ACC112 (cell line): Measurements from ENCODE around the gene MRPL50.

Source experiments
- H2AFZ ChIP-seq: fragments of 200-600 bp; sonication (generic); one replicate; pipeline ENCODE4 v1.6.0; 2017; ENCODE audit warnings: antibody characterized with exemption, low read length; ENCODE audit not compliant: unreplicated experiment
- H3K27ac ChIP-seq: fragments of 200-600 bp; sonication (generic); 2 replicates; pipeline ENCODE4 v1.5.1; 2014; ENCODE audit warnings: low read depth, mild to moderate bottlenecking, antibody characterized with exemption, low read length, moderate library complexity
- H3K27me3 ChIP-seq: fragments of 200-600 bp; sonication (generic); 2 replicates; pipeline ENCODE4 v1.6.1; 2014; ENCODE audit warnings: mild to moderate bottlenecking, antibody characterized with exemption, low read length, moderate library complexity, mixed read lengths; ENCODE audit not compliant: insufficient read depth
- H3K36me3 ChIP-seq: fragments of 200-600 bp; sonication (generic); 2 replicates; pipeline ENCODE4 v1.6.1; 2016; ENCODE audit warnings: mild to moderate bottlenecking, antibody characterized with exemption, low read length, moderate library complexity, mixed read lengths; ENCODE audit not compliant: insufficient read depth
- H3K4me1 ChIP-seq: fragments of 200-600 bp; sonication (generic); one replicate; pipeline ENCODE4 v1.6.1; 2016; ENCODE audit warnings: low read length, mixed read lengths; ENCODE audit not compliant: insufficient read depth, unreplicated experiment, control insufficient read depth
- H3K4me3 ChIP-seq: fragments of 200-600 bp; sonication (generic); 2 replicates; pipeline ENCODE4 v1.5.1; 2014; ENCODE audit warnings: mild to moderate bottlenecking, low read depth, low read length
- H3K79me2 ChIP-seq: fragments of 200-600 bp; sonication (generic); one replicate; pipeline ENCODE4 v1.6.0; 2016; ENCODE audit warnings: low read length; ENCODE audit not compliant: control insufficient read depth, unreplicated experiment, insufficient read depth

MRPL50 gene

DNA sequence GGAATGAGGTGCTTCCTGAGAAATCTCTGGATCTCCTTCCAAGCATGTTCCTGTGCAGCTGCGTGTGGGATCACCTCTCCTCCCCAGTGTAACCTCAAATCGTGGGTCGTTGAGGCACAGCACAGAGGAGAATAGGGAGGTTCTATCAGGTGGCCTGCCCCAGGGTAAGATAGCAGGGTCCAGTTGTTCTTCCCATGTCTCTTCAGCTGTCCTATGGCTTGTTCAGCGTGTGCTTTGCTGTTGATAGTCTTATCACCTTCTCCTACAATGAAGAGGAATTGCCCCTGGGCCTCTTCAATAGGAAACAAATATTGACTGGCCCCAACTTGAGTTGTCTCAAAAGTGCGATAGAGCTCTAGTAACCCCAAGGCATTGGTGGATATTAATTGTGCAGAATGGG, 36.0 kb downstream of the MRPL50 start:
- H3K36me3 ChIP-seq, result no peaks in the 10 kb centered on the region
- H3K4me1 ChIP-seq, result no peaks in the 10 kb centered on the region
- no peaks in the 10 kb centered on the region for H3K79me2 ChIP-seq
- no peak overlapping the region for H3K4me3 ChIP-seq
- no peak overlapping the region for H2AFZ ChIP-seq
- no peak overlapping the region for H3K27ac ChIP-seq
- H3K27me3 ChIP-seq, result no peaks in the 10 kb centered on the region

GRCh38 chr9:101360647-101361046, 37.8 kb downstream of the MRPL50 start:
- H3K36me3 ChIP-seq, result no peaks in the 10 kb centered on the region
- no peaks in the 10 kb centered on the region for H3K4me1 ChIP-seq
- no peak overlapping the region for H2AFZ ChIP-seq
- no peak overlapping the region for H3K4me3 ChIP-seq
- H3K27ac ChIP-seq, result no peak overlapping the region
- no peaks in the 10 kb centered on the region for H3K27me3 ChIP-seq
- no peaks in the 10 kb centered on the region for H3K79me2 ChIP-seq

DNA sequence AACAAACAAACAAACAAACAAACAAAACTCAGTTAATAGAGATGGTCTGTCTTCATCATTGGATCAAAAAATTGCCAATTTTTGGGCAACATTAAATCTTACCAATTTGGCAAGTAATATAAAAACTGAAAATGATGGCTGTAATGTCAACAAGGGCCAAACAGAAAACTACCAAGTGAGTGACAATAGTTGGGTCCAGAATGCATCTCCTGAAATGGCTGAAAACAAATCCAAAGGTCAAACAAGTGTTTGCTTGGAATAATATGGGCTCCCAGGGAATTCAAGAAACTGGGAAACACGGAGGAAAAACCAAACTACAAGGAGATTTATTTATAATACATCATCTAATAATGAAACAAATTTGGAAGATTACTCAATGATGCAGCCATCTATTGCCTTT, 38.7 kb downstream of the MRPL50 start:
- H3K36me3 ChIP-seq, result no peaks in the 10 kb centered on the region
- H2AFZ ChIP-seq, result no peak overlapping the region
- no peaks in the 10 kb centered on the region for H3K4me1 ChIP-seq
- H3K27me3 ChIP-seq, result no peaks in the 10 kb centered on the region
- no peaks in the 10 kb centered on the region for H3K79me2 ChIP-seq
- H3K4me3 ChIP-seq, result no peak overlapping the region
- H3K27ac ChIP-seq, result no peak overlapping the region

- no peak overlapping the region for H2AFZ ChIP-seq
Measured at GRCh38 chr9:101356619-101357018, 41.8 kb downstream of the MRPL50 start.

DNA sequence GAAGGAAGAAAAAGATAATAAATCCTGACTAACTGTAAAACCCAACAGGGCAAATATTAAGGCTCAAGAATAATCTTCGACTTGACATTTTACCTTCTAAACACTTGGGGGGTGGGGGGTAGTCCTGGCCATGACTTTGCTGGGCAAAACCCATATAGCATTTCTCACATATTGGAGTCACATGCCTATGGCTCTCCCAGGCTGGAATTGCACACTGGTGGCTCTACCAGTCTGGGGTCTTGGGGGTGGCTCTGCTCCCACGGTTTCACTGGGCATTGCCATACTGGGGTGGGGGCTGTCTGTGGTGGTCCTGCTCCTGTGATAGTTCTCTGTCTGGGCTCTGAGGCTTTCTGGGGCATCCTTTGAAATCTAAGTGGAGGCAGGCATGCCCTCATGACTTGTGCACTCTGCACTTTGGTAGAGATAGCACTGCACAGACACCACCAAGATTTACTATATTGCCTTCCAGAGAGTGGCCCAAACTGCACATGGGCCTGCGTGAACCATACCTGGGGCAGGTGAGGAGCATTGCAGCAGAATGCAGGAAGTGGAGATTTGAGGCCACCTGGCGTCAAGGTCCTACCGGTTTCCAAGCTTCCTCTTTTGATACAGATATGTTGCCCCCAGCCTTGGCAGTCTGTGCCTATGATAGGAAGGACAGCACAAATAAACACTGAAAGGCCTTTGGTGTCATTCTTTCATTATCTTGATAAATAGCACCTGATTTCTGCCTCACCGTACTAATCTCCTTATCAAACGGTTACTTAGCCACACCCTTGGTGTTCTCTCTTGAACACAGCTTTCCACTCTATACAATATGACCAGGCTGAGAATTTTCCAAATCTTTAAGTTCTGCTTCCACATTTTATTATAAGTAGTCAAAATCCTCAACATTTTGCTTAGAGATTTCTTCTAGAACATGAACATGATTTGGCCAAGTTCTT, 43.4 kb downstream of the MRPL50 start:
- Histone ChIP-seq H3K27ac (no peak overlapping the region), H3K4me1 (no peaks in the 10 kb centered on the region), H3K36me3 (no peaks in the 10 kb centered on the region), H3K79me2 (no peaks in the 10 kb centered on the region), H3K27me3 (peaks cover 4% of the 10 kb centered on the region; the same call in 1 of the 2 replicates), H3K4me3 (no peak overlapping the region), H2AFZ (no peak overlapping the region)

More at GRCh38 chr9:101356619-101357018, 41.8 kb downstream of the MRPL50 start:
- Histone ChIP-seq H3K79me2 (no peaks in the 10 kb centered on the region), H3K4me3 (no peak overlapping the region), H3K27ac (no peak overlapping the region), H3K27me3 (no peaks in the 10 kb centered on the region), H3K36me3 (no peaks in the 10 kb centered on the region), H3K4me1 (no peaks in the 10 kb centered on the region)

- Histone ChIP-seq H3K27ac (no peak overlapping the region), H3K4me1 (no peaks in the 10 kb centered on the region), H2AFZ (no peak overlapping the region), H3K36me3 (no peaks in the 10 kb centered on the region), H3K79me2 (no peaks in the 10 kb centered on the region), H3K27me3 (peaks cover 10% of the 10 kb centered on the region; the same call in 1 of the 2 replicates), H3K4me3 (no peak overlapping the region)
Measured at GRCh38 chr9:101354143-101354764, 44.2 kb downstream of the MRPL50 start.

- Histone ChIP-seq H3K27me3 (peaks cover 10% of the 10 kb centered on the region; the same call in 1 of the 2 replicates), H3K36me3 (no peaks in the 10 kb centered on the region), H3K79me2 (no peaks in the 10 kb centered on the region), H3K4me3 (no peak overlapping the region), H3K27ac (no peak overlapping the region), H3K4me1 (no peaks in the 10 kb centered on the region), H2AFZ (no peak overlapping the region)
Measured at GRCh38 chr9:101353683-101354082, 44.7 kb downstream of the MRPL50 start.

- H3K27ac ChIP-seq, result no peak overlapping the region
- no peak overlapping the region for H3K4me3 ChIP-seq
- no peaks in the 10 kb centered on the region for H3K36me3 ChIP-seq
- no peaks in the 10 kb centered on the region for H3K79me2 ChIP-seq
- no peak overlapping the region for H2AFZ ChIP-seq
- H3K4me1 ChIP-seq, result no peaks in the 10 kb centered on the region
- H3K27me3 ChIP-seq, result peaks cover 16% of the 10 kb centered on the region; the same call in 1 of the 2 replicates
Measured at GRCh38 chr9:101352892-101353463, 45.4 kb downstream of the MRPL50 start.

DNA sequence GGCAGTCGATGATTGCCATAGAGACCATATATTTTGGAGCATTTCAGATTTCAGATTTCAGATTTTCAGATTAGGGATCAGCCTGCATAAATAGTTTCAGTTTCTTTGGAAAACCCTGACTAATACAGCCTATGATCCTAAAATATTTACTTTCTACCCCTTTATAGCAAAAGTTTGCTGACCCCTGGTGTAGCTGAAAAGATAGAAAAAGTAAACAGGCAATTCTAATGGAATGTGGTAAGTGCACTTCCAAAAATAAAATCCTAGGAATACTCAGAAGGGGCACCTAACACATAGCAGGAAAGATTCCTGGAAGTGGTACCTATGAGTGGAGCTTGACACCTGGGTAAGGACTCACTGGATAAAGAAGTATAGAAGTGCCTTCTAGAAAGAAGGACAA, 48.1 kb downstream of the MRPL50 start:
- no peaks in the 10 kb centered on the region for H3K36me3 ChIP-seq
- no peaks in the 10 kb centered on the region for H3K4me1 ChIP-seq
- no peak overlapping the region for H2AFZ ChIP-seq
- H3K27ac ChIP-seq, result no peak overlapping the region
- H3K4me3 ChIP-seq, result no peak overlapping the region
- peaks cover 38% of the 10 kb centered on the region; the same call in 1 of the 2 replicates for H3K27me3 ChIP-seq
- no peaks in the 10 kb centered on the region for H3K79me2 ChIP-seq

DNA sequence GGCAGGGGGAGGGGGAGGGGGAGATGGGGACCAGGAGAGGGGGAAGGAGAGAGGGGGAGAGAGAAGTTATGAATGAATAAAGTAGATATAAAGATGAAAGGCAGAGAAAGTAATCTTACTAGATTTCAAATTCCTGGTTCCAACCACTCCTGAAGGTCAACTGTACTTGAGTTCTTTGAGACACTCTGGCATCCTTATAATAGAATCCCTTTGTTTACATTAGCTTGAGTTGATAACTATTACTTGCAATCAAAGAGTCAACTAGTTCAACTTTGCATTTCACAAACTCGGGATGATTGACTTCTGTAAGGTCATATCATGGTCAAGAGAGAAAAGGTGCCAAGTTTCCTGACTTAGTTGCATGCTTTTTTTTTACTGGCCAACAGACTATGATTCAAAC, 55.8 kb downstream of the MRPL50 start:
- no peaks in the 10 kb centered on the region for H3K79me2 ChIP-seq
- no peaks in the 10 kb centered on the region for H3K36me3 ChIP-seq
- no peak overlapping the region for H2AFZ ChIP-seq
- H3K4me3 ChIP-seq, result no peak overlapping the region
- H3K27me3 ChIP-seq, result peaks cover 28% of the 10 kb centered on the region; the same call in 1 of the 2 replicates
- H3K4me1 ChIP-seq, result no peaks in the 10 kb centered on the region
- no peak overlapping the region for H3K27ac ChIP-seq
